Left lung (tissue), 10 donors: ENCODE measurements around the gene WNT11. TPM values are rescaled to one million over a fixed set of nuclear protein-coding genes. Genes with fewer than 3 reads are reported as not detected.

Experiments
- ATAC-seq: fragments of 200-7000 bp; cut with Tn5 transposase; one replicate; pipeline ENCODE4 v1.9.1; 2020; ENCODE audit warnings: moderate library complexity
- DNase-seq, 4 donors: peaks; one replicate each; pipeline ENCODE4 v3.0.0-alpha.2; 2013 to 2020
- H3K27ac ChIP-seq, 2 donors: fragments of 200-600 bp; sonication (generic) in 1 of 2; one replicate each; pipeline versions ENCODE4 v1.5.0 to v1.8.0; 2020 to 2021
- H3K27me3 ChIP-seq, 2 donors: fragments of 200-600 bp; sonication (generic) in 1 of 2; one replicate each; pipeline versions ENCODE4 v1.5.0 to v1.8.0; 2020 to 2021
- H3K36me3 ChIP-seq, 2 donors: fragments of 200-600 bp; sonication (generic) in 1 of 2; one replicate each; pipeline versions ENCODE4 v1.5.0 to v1.8.0; 2020 to 2021
- H3K4me1 ChIP-seq, 2 donors: fragments of 200-600 bp; one replicate each; pipeline ENCODE4 v1.8.0; 2021
- H3K4me3 ChIP-seq, 2 donors: fragments of 200-600 bp; sonication (generic) in 1 of 2; one replicate each; pipeline versions ENCODE4 v1.5.0 to v1.8.0; 2020 to 2021; ENCODE audit warnings: mild to moderate bottlenecking in 1 of 2
- H3K9me3 ChIP-seq, 2 donors: fragments of 200-600 bp; sonication (generic) in 1 of 2; one replicate each; pipeline versions ENCODE4 v1.5.0 to v1.8.0; 2020 to 2021
- CTCF ChIP-seq, 2 donors: fragments of 200-600 bp; sonication (generic) in 1 of 2; IDR thresholded peaks; one replicate each; pipeline versions ENCODE4 v1.5.0 to v1.8.0; 2021; ENCODE audit warnings: antibody characterized with exemption in 2 of 2
- intact Hi-C, 2 donors: fragments of 100-400 bp; cut with DNase I; formaldehyde crosslinking; loops; one replicate each; pipeline versions ENCODE4 v1.11.2 to v1.14.2; 2022
- polyA plus RNA-seq, 6 donors: library from polyadenylated mRNA; unstranded; fragments of 120-200 nt; gene quantifications; one replicate each; pipeline ENCODE4 v1.2.1, GENCODE V29; 2013; ENCODE audit not compliant: insufficient read length in 6 of 6
- total RNA-seq, 2 donors: library from RNA; stranded (reverse); fragmentation: NEBNext Ultra II Directional; extraction: Animal tissue kit (Norgen Biotek cat#: 25700); gene quantifications; one replicate each; pipeline ENCODE4 v1.2.1, GENCODE V29; 2021
- donor health status: DM: no; HTN: yes; CAD: no.
- donor health status: DM: no; HTN: no; CAD: no.

Gene WNT11
- total and polyA plus RNA-seq, 8 donors = 1.3 to 64.0 (median 54.3) TPM

- Histone ChIP-seq H3K27ac (no peak overlapping the region), H3K36me3 (no peaks in the 10 kb centered on the region), H3K4me1 (peaks cover 5 to 12% of the 10 kb centered on the region in 2 donors), H3K9me3 (no peaks in the 10 kb centered on the region), H3K27me3 (no peaks in the 10 kb centered on the region), H3K4me3 (no peak overlapping the region)
- no peak for TF ChIP-seq CTCF (IDR thresholded peaks at IDR 0.05)
- ATAC-seq (no peak), DNase-seq (peak in 1 of 4 donors; percentile 60)
- intact Hi-C loops = no loop called here
These were observed 33.3 kb upstream of the WNT11 start for GRCh38 chr11:76239483-76240160.

- Histone ChIP-seq H3K36me3 (no peaks in the 10 kb centered on the region), H3K27me3 (no peaks in the 10 kb centered on the region), H3K4me1 (peaks cover 5 to 23% of the 10 kb centered on the region in 2 donors), H3K27ac (no peak overlapping the region), H3K9me3 (no peaks in the 10 kb centered on the region), H3K4me3 (no peak overlapping the region)
- intact Hi-C loops = no loop called here
- TF ChIP-seq CTCF (IDR thresholded peaks at IDR 0.05) = no peak
- ATAC-seq (no peak), DNase-seq (peak in 1 of 4 donors; percentile 62)
These were observed 32.2 kb upstream of the WNT11 start for GRCh38 chr11:76238551-76238950.

- Histone ChIP-seq H3K9me3 (no peaks in the 10 kb centered on the region), H3K4me3 (no peak overlapping the region), H3K4me1 (peaks cover 5 to 24% of the 10 kb centered on the region in 2 donors), H3K36me3 (no peaks in the 10 kb centered on the region), H3K27me3 (no peaks in the 10 kb centered on the region), H3K27ac (no peak overlapping the region)
- DNase-seq = no peak
- intact Hi-C loops = no loop called here
- no peak for ATAC-seq
- TF ChIP-seq CTCF (IDR thresholded peaks at IDR 0.05) = no peak
These were observed 31.6 kb upstream of the WNT11 start for GRCh38 chr11:76237914-76238313.

GRCh38 chr11:76237000-76237649, 30.8 kb upstream of the WNT11 start:
- Histone ChIP-seq H3K36me3 (no peaks in the 10 kb centered on the region), H3K4me1 (peaks cover 5 to 24% of the 10 kb centered on the region in 2 donors), H3K9me3 (no peaks in the 10 kb centered on the region), H3K27me3 (no peaks in the 10 kb centered on the region), H3K27ac (no peak overlapping the region), H3K4me3 (peak overlapping the region in 1 of 2 donors; percentile 73)
- intact Hi-C loops = no loop called here
- DNase-seq (peak in 2 of 4 donors; percentile 22 to 63), ATAC-seq (peak; percentile 1)
- TF ChIP-seq CTCF (IDR thresholded peaks at IDR 0.05) = no peak
